GM18520 (cell line): ENCODE results near the gene TOMM40.
"Not testable (repeated sequence)": the region's sequence is repeated elsewhere in the genome, so short reads cannot be mapped to it uniquely, and the experiment has no call there.

Experiments
- ATAC-seq: cut with Tn5 transposase; IDR thresholded peaks from one replicate; pipeline ENCODE4 v1.9.1; 2021; ENCODE audit not compliant: unreplicated experiment

TOMM40 gene

GRCh38 chr19:44924243-44924725 is 33.2 kb downstream of the TOMM40 start:
- ATAC-seq, result no peak

DNA sequence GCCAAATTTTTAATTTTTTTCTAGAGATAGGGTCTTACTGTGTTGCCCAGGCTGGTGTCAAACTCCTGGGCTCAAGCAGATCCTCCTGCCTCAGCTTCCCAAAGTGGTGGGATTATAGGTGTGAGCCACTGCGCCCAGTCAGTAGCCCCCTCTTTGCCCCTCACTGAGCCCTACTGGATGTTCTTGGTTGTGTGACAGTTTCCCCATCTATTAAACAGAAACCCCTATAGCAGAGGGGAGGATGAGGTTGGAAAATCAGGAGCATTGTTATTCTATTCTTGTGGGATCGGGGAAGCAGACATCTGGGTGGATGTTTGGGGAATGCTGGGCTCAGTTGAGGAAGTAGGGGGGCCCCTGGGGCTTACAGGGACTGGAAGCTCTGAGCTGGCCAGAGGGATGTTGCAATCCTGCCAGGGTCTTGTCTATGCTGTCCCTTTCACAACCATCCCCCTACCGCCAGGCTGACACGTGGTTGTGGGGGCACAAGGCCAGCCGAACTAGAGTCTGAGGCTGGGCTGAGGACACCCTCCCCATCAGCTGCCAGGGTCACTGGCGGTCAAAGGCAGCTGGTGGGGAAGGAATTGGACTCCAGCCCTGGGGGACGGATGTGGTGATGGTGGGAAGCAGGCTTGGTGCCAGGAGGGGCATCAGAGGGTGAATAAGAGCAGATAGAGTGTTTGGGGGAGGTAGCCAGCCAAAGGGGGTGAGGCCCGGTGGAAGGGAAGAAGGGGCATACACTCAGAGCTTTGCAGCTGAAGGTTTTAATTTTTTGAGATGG is 34.2 kb downstream of the TOMM40 start:
- ATAC-seq, result no peak

DNA sequence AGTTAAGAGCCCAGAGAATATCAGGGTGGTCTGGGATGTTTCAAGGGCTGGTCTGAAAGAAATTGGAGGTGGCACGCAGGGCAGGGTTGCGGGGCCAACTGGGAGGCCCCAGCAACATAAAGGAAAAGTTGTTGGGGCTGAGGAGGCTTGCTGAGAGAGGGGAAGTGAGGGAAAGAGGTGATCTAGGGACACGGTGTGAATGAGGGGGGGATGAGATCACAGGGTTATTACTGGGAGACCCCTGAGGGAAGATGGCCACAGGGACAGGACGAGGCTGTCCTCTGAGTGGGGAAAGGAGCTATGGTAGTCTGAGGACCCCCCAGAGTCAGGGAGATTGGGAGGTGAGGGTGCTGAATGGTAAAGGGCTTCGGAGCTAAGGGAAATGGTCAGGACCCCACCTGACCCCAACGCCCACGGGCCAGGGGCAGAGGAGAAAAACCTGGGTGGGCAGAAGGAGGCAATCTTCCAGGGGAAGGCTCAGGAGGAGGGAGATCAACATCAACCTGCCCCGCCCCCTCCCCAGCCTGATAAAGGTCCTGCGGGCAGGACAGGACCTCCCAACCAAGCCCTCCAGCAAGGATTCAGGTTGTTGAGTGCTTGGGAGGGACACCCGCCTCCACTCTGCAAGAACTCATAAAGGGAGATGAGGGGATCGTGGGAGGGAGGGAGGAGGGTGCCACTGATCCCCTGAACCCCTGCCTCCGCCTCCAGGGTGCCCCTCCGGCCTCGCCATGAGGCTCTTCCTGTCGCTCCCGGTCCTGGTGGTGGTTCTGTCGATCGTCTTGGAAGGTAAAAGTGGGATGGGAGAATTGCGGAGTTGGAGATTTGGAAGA is 35.4 kb downstream of the TOMM40 start:
- not testable (repeated sequence) for ATAC-seq

DNA sequence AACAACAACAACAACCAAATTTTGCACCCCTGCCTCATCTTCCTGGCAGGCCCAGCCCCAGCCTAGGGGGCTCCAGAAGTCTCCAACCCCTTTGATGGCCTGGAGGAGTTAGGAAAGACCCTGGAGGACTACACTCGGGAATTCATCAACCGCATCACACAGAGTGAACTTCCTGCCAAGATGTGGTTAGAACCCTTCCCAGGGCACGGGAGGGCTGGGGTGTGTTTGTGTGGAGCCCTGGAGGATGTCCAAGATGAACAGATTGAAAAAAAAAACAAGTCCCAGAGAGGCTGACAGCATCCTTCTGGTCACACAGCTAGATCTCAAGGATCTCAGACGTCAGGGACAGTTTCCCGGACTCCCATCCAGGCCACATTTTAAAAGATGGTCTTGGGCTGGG is 36.7 kb downstream of the TOMM40 start:
- ATAC-seq, result no peak

DNA sequence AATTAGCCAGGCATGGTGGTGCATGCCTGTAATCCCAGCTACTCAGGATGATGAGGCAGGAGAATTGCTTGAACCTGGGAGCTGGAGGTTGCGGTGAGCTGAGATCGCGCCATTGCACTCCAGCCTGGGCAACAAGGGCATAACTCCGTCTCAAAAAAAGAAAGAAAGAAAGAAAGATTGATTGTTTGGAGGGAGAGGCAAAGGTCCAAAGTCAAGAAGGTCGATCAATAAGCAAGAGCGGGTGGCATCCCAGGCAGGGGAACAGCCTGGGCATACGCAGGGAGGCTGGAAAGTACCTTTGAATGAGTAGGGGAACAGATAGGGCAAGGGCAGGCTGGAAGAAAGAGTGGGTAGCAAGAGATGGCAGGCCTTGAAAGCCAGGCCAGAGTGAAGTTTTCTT is 39.0 kb downstream of the TOMM40 start:
- no peak for ATAC-seq

- no peak for ATAC-seq
These were observed 40.5 kb downstream of the TOMM40 start for GRCh38 chr19:44931541-44931940.

- ATAC-seq, result no peak
These were observed 48.6 kb downstream of the TOMM40 start for GRCh38 chr19:44939668-44940067.

DNA sequence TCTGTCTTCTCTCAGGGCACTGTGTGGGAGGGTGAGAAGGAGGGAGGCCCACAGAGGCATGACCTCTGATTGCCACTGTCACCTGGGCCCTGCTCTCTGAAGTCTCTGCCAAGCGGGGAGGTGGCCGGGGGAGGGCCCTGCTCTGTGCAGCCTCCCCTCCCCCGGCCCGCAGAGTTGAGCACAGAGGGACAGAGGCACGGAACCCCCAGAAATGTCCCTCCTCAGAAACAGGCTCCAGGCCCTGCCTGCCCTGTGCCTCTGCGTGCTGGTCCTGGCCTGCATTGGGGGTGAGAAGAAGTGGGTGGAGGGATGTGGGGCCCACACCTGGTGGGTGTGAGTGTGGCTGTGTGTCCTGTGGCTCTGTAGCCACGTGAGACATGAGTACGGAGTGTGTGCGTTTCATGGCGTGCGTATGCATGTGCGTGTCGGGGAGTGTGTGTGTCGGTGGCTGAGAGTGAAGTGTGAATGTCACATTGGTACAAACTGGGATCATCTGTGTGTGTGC is 51.1 kb downstream of the TOMM40 start, which contains the start of gene APOC4:
Gene APOC4 (plus strand): TSS at position 171 of the 505 bp plus-strand sequence. CDS start 41 bp downstream, at position 212.
- no peak for ATAC-seq

DNA sequence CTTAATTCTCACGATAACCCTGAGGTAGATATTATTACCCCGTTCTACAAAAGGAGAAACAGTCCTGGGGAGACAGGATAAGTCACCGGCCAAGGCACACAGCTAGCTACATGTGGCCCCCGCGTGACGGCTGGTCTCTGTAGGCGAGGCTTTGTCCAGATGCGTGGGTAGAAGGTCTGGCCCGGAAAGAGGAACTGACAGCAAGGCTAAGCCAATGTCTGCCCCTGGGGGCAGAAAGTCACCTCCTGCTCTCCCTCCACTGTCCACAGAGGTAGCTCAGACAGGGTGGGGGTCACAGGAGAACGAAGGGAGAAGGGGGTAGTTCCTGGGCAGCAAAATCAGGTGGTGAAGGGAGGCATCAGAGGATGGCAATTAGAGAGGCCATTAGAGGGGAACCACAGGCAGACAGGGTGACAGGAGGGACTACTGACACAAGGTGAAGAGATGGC is 52.8 kb downstream of the TOMM40 start:
- no peak for ATAC-seq

DNA sequence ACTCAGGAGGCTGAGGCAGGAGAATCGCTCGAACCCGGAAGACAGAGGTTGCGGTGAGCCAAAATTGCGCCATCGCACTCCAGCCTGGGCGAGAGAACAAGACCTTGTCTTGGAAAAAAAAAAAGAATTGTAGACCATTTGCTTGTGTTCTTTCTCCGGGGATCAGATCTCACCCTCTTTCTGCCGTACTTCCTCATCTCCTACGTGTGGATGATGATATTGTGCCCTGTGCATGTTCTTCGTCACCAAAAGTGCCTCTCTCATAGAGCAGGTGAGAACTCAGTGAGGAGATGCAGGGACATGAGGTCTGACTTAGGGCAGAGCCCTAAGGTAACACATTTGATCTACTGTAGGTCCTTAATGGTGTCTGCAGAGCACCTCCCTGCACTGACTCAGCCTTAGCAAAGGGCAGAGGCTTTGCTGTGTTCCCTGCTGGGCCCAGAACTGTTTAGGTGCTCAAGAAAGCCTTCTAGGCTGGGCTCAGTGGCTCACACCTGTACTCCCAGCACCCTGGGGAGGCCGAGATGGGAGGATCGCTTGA is 56.1 kb downstream of the TOMM40 start:
- no peak for ATAC-seq

- ATAC-seq, result no peak
These were observed 57.2 kb downstream of the TOMM40 start for GRCh38 chr19:44948237-44948636.

- ATAC-seq, result no peak
These were observed 57.8 kb downstream of the TOMM40 start for GRCh38 chr19:44948763-44949374.

DNA sequence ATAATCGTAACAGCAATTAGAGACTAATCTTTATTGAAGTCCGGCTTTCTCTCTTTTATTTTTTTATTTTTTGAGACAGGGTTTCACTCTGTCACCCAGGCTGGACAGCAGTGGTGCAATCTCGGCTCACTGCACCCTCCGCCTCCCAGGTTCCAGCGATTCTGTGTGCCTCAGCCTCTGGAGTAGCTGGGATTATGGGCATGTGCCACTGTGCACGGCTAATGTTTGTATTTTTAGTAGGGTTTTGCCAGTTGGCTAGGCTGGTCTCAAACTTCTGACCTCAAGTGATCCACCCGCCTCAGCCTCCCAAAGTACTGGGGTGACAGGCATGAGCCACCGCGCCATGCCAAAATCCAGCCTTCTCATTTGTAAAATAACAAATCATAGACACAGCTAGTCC is 58.5 kb downstream of the TOMM40 start:
- no peak for ATAC-seq

DNA sequence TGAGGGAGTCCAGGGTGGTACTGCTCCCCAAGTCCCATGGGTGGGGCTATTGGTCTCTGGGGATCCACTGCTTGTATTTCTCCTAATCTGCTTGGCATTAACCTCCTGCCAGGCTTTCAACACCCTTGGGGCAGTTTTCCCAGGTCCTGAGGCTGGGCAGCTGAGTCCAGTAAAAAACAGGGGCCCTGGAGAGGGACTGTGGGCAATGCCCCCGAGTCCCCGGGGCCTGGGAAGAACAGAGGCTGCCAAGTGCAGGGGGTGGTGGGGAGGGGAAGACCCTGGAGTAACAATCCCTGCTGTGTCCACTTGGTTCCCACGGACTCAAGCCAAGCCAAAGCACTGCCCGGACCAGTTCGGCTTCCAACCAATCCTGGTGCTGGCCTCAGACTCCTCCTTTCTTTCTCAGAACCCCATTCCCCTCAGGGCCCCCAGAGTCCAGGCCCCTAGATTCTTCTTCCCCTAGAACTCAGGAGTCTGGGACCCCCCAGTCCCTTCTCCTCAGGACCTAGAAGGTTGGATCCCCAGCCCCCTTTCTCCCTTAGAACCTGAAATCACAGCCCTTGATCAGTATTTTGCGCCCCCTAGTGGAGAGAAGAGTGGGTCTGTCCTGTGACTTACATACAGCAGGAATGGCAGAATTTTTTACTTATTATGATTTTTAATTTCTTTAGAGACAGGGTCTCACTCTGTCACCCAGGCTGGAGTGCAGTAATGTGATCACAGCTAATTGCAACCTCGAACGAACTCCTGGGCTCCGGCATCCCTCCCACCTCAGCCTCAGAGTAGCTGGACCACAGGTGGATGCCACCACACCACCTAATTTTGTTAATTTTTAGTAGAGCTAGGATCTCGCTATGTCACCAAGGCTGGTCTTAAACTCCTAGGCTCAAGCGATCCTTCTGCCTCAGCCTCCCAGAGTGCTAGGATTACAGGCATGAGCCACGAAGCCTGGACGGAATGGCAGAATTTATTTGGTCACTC is 60.4 kb downstream of the TOMM40 start:
- ATAC-seq, result no peak
